Measurements from ENCODE around the gene FHIP1A. TPM values are rescaled to one million over a fixed set of nuclear protein-coding genes. Genes with fewer than 3 reads are reported as not detected.
A peak's percentile ranks its signal among the peaks of the same experiment; 100 is the strongest.

Gene FHIP1A
- total and polyA plus RNA-seq, 2 of the 13 experiments (the other 11 are each of a cell fraction or from before 2014, with no cell fraction given): 4.1 to 6.2 TPM

- no peak for TF ChIP-seq ZBTB43 (CRISPR knock-in tag; conservative IDR thresholded peaks at IDR 0.05)
- no peak for TF ChIP-seq ARNT2 (CRISPR knock-in tag; IDR thresholded peaks at IDR 0.05; ENCODE audit: low read depth)
- TF ChIP-seq MTF1 (CRISPR knock-in tag; IDR thresholded peaks at IDR 0.05): no peak
- TF ChIP-seq HNF4A (CRISPR knock-in tag; IDR thresholded peaks at IDR 0.05): no peak
- TF ChIP-seq RNF219 (CRISPR knock-in tag; IDR thresholded peaks at IDR 0.05): no peak
- no peak for TF ChIP-seq NR3C1 (CRISPR knock-in tag; IDR thresholded peaks at IDR 0.05)
These were observed 8.9 kb downstream of the FHIP1A start (continued) for GRCh38 chr4:151417766-151418376.

GRCh38 chr4:151418385-151418784 lies 9.4 kb downstream of the FHIP1A start:
- no peaks in the 10 kb centered on the region for H3K9me3 ChIP-seq (ENCODE audit: low read length)
- H2AFZ ChIP-seq (ENCODE audit: low read length): no peak overlapping the region
- no peak overlapping the region for H3K4me2 ChIP-seq (ENCODE audit: low read depth, low read length)
- intact Hi-C loops (cut with micrococcal nuclease; ENCODE audit: unreplicated experiment): no loop called here
- DNase-seq (ENCODE audit: low spot score) (peak; percentile 75), FAIRE-seq (peak; percentile 42), ATAC-seq (peak; percentile 59; the same call in 2 of the 3 replicates)
- H3K27ac ChIP-seq (ENCODE audit: extremely low read length, insufficient read depth, low read length): peak overlapping the region; percentile 34
- in situ Hi-C loops (cut with HindIII; ENCODE audit: extremely low pct_ligation_motif_present, low pct_unique_long_range_greater_than_20kb): no loop called here
- H3K4me1 ChIP-seq (ENCODE audit: insufficient read depth, low read length): peaks cover 26% of the 10 kb centered on the region
- peaks cover 2% of the 10 kb centered on the region for H3K79me2 ChIP-seq (ENCODE audit: insufficient read depth, low read length)
- H3K27me3 ChIP-seq (ENCODE audit: control insufficient read depth in 1 of 2, insufficient read depth in 2 of 2, low read length in 2 of 2): no peaks in the 10 kb centered on the region
- no TSS peak for BruUV-seq (replicated peaks)
- no peaks in the 10 kb centered on the region for H3K36me3 ChIP-seq (replicated peaks in 1 of 2; ENCODE audit: control insufficient read depth in 1 of 2, insufficient read depth in 2 of 2, low read length in 2 of 2)
- TF ChIP-seq TFAP4 (IDR thresholded peaks at IDR 0.05; ENCODE audit: borderline replicate concordance, low read depth) (no peak), FOXP1 (IDR thresholded peaks at IDR 0.05) (no peak), FOXP1 (CRISPR knock-in tag; IDR thresholded peaks at IDR 0.05) (peak; percentile 20; the same call in 1 of the 2 replicates), FOXA3 (CRISPR knock-in tag; IDR thresholded peaks at IDR 0.05) (0 out of 2 replicates have a peak, but pooled peaks have one; percentile 19), FOXA1 (IDR thresholded peaks at IDR 0.05) (no peak), FOXA1 (CRISPR knock-in tag; IDR thresholded peaks at IDR 0.05) (peak; percentile 41; the same call in 1 of the 2 replicates), TERF1 (CRISPR knock-in tag; IDR thresholded peaks at IDR 0.05) (no peak), HNF4A (CRISPR knock-in tag; IDR thresholded peaks at IDR 0.05) (peak; percentile 62), ARID5B (CRISPR knock-in tag; IDR thresholded peaks at IDR 0.05) (0 out of 2 replicates have a peak, but pooled peaks have one; percentile 32), FOSL2 (CRISPR knock-in tag; IDR thresholded peaks at IDR 0.05) (peak; percentile 61; the same call in 1 of the 2 replicates)
- H4K20me1 ChIP-seq (ENCODE audit: insufficient read depth, low read length): no peaks in the 10 kb centered on the region
- H3K4me3 ChIP-seq (replicated peaks in 1 of 3; ENCODE audit: insufficient read depth in 1 of 3, low read depth in 2 of 3, low read length in 3 of 3): no peak overlapping the region
- POLR2A ChIA-PET: no interaction called here
- CTCF ChIA-PET (ENCODE audit: low intra/inter-chr PET ratio, low total read pairs): no interaction called here
- no peak overlapping the region for H3K9ac ChIP-seq (ENCODE audit: insufficient read depth, low read depth, low read length)

Data from HepG2 (cell line).